Activated CD4-positive, alpha-beta memory T cell treated with anti-CD3 and anti-CD28 coated beads, Interleukin-2, amount 10 ng/mL, durations not matched to agents 7 days and 5 days (primary cell): ENCODE data around the gene NCOA7. TPM values are rescaled to one million over a fixed set of nuclear protein-coding genes. Genes with fewer than 3 reads are reported as not detected.

Source experiments
- CTCF ChIA-PET: fragments of 350-600 bp; sonication (Branson Sonifier 250); formaldehyde crosslinking; loops from one replicate; lab custom pipeline; 2021; ENCODE audit warnings: antibody characterized with exemption, inconsistent platforms; lab: Charles Lee
- POLR2A ChIA-PET: fragments of 350-600 bp; sonication (Branson Sonifier 250); formaldehyde crosslinking; loops from one replicate; lab custom pipeline; 2021; ENCODE audit warnings: antibody characterized with exemption; lab: Charles Lee
- DNase-seq: peaks from one replicate; pipeline ENCODE4 v3.0.0-alpha.2; 2020
- H3K27ac Mint-ChIP-seq: one replicate; pipeline ENCODE4 v1.8.0; 2021; ENCODE audit warnings: mild to moderate bottlenecking, mixed read lengths
- H3K27me3 Mint-ChIP-seq: one replicate; pipeline ENCODE4 v1.8.0; 2021; ENCODE audit warnings: mixed read lengths
- H3K36me3 Mint-ChIP-seq: one replicate; pipeline ENCODE4 v1.8.0; 2021; ENCODE audit warnings: low read depth, mixed read lengths
- H3K4me1 Mint-ChIP-seq: one replicate; pipeline ENCODE4 v1.8.0; 2021; ENCODE audit warnings: mixed read lengths
- H3K4me3 Mint-ChIP-seq: one replicate; pipeline ENCODE4 v1.8.0; 2021; ENCODE audit warnings: mild to moderate bottlenecking, mixed read lengths
- H3K9me3 Mint-ChIP-seq: one replicate; pipeline ENCODE4 v1.8.0; 2021; ENCODE audit warnings: mixed read lengths
- total RNA-seq, 2 experiments: library from RNA; stranded (reverse); gene quantifications; one replicate each; pipeline ENCODE4 v1.2.3, GENCODE V29; 2021

The NCOA7 gene
- total RNA-seq, 2 experiments from 2014 or later = 45.2 to 49.9 TPM

GRCh38 chr6:125953502-125953875, 162.7 kb downstream of the NCOA7 start:
- H3K9me3 Mint-ChIP-seq = no peaks in the 10 kb centered on the region
- CTCF ChIA-PET = interaction anchor here (0.8 to 9.6 kb wide), 8 partner anchors 8 to 172 kb away, joined by 3 to 231 read pairs (median 4); partner anchors contain the start of gene NCOA7
- no peak for DNase-seq
- no peaks in the 10 kb centered on the region for H3K27me3 Mint-ChIP-seq
- H3K4me1 Mint-ChIP-seq = peaks cover 8% of the 10 kb centered on the region
- no peak overlapping the region for H3K27ac Mint-ChIP-seq
- no peaks in the 10 kb centered on the region for H3K36me3 Mint-ChIP-seq
- POLR2A ChIA-PET = interaction anchor here (0.9 to 3.4 kb wide), 5 partner anchors 9 to 163 kb away, joined by 3 to 25 read pairs (median 3); partner anchors contain the start of gene NCOA7
- H3K4me3 Mint-ChIP-seq = no peak overlapping the region

GRCh38 chr6:125954735-125955339, 164.1 kb downstream of the NCOA7 start:
- H3K4me3 Mint-ChIP-seq = no peak overlapping the region

GRCh38 chr6:125955973-125956372, 165.2 kb downstream of the NCOA7 start:
- no peak for DNase-seq
- no peaks in the 10 kb centered on the region for H3K27me3 Mint-ChIP-seq
- H3K4me1 Mint-ChIP-seq = peaks cover 8% of the 10 kb centered on the region
- H3K9me3 Mint-ChIP-seq = no peaks in the 10 kb centered on the region
- peak overlapping the region; percentile 44 for H3K27ac Mint-ChIP-seq
- peaks cover 2% of the 10 kb centered on the region for H3K36me3 Mint-ChIP-seq
- H3K4me3 Mint-ChIP-seq = no peak overlapping the region
- ChIA-PET POLR2A (interaction anchor here (0.6 to 6.4 kb wide), 17 partner anchors 9 to 210 kb away, joined by 3 to 111 read pairs (median 4); partner anchors contain the start of genes NCOA7 and TRMT11), CTCF (interaction anchor here (0.5 to 9.6 kb wide), 67 partner anchors 9 to 654 kb away, joined by 3 to 231 read pairs (median 6); partner anchors contain the start of genes HDDC2, NCOA7 and TRMT11)

More at GRCh38 chr6:125954735-125955339, 164.1 kb downstream of the NCOA7 start:
- no peaks in the 10 kb centered on the region for H3K27me3 Mint-ChIP-seq
- POLR2A ChIA-PET = interaction anchor here (1.6 to 6.4 kb wide), 4 partner anchors 10 to 165 kb away, joined by 4 to 111 read pairs (median 24); partner anchors contain the start of genes NCOA7 and TRMT11
- H3K36me3 Mint-ChIP-seq = no peaks in the 10 kb centered on the region
- CTCF ChIA-PET = interaction anchor here (1.7 to 9.6 kb wide), 7 partner anchors 13 to 172 kb away, joined by 13 to 231 read pairs (median 41); partner anchors contain the start of gene NCOA7
- H3K27ac Mint-ChIP-seq = no peak overlapping the region
- H3K4me1 Mint-ChIP-seq = peaks cover 8% of the 10 kb centered on the region
- DNase-seq = no peak
- no peaks in the 10 kb centered on the region for H3K9me3 Mint-ChIP-seq

GRCh38 chr6:125956506-125957390, 166.0 kb downstream of the NCOA7 start, which contains the start of gene HINT3:
TSS of gene HINT3 (plus strand) at chr6:125956770. CDS start at chr6:125956978, 208 bp downstream.
- H3K36me3 Mint-ChIP-seq = peaks cover 2% of the 10 kb centered on the region
- no peaks in the 10 kb centered on the region for H3K9me3 Mint-ChIP-seq
- H3K4me1 Mint-ChIP-seq = peaks cover 8% of the 10 kb centered on the region
- peak; percentile 97 for DNase-seq
- H3K27ac Mint-ChIP-seq = peak within 1 kb of the TSS; percentile 44
- no peak within 1 kb of the TSS for H3K4me3 Mint-ChIP-seq
- no peaks in the 10 kb centered on the region for H3K27me3 Mint-ChIP-seq
- ChIA-PET POLR2A (interaction anchor here (0.6 to 6.4 kb wide), 23 partner anchors 8 to 211 kb away, joined by 3 to 111 read pairs (median 4); partner anchors contain the start of genes NCOA7 and TRMT11), CTCF (interaction anchor here (0.5 to 9.6 kb wide), 70 partner anchors 8 to 655 kb away, joined by 3 to 231 read pairs (median 6); partner anchors contain the start of genes HDDC2, NCOA7 and TRMT11)

GRCh38 chr6:125957391-125957693, 166.6 kb downstream of the NCOA7 start:
- peaks cover 8% of the 10 kb centered on the region for H3K4me1 Mint-ChIP-seq
- ChIA-PET CTCF (interaction anchor here (0.6 to 9.6 kb wide), 18 partner anchors 10 to 200 kb away, joined by 3 to 231 read pairs (median 16); partner anchors contain the start of genes NCOA7 and TRMT11), POLR2A (interaction anchor here (0.9 to 6.4 kb wide), 12 partner anchors 10 to 209 kb away, joined by 3 to 111 read pairs (median 5); partner anchors contain the start of genes NCOA7 and TRMT11)
- no peak overlapping the region for H3K27ac Mint-ChIP-seq
- no peaks in the 10 kb centered on the region for H3K27me3 Mint-ChIP-seq
- peaks cover 2% of the 10 kb centered on the region for H3K36me3 Mint-ChIP-seq
- no peaks in the 10 kb centered on the region for H3K9me3 Mint-ChIP-seq
- H3K4me3 Mint-ChIP-seq = no peak overlapping the region
- DNase-seq = no peak

GRCh38 chr6:125957845-125958244, 167.1 kb downstream of the NCOA7 start:
- H3K4me3 Mint-ChIP-seq = no peak overlapping the region
- CTCF ChIA-PET = interaction anchor here (1.0 to 9.6 kb wide), 12 partner anchors 10 to 179 kb away, joined by 3 to 231 read pairs (median 28); partner anchors contain the start of genes NCOA7 and TRMT11

GRCh38 chr6:125959041-125959440, 168.3 kb downstream of the NCOA7 start:
- ChIA-PET POLR2A (interaction anchor here (0.5 to 6.4 kb wide), 2 partner anchors 35 to 169 kb away, joined by 3 to 111 read pairs; partner anchors contain the start of gene NCOA7), CTCF (interaction anchor here (1.0 to 9.6 kb wide), 2 partner anchors 9 to 169 kb away, joined by 3 to 231 read pairs; partner anchors contain the start of gene NCOA7)
- Mint-ChIP-seq H3K27me3 (no peaks in the 10 kb centered on the region), H3K27ac (no peak overlapping the region), H3K36me3 (peaks cover 2% of the 10 kb centered on the region), H3K9me3 (no peaks in the 10 kb centered on the region), H3K4me3 (no peak overlapping the region), H3K4me1 (peaks cover 8% of the 10 kb centered on the region)
- no peak for DNase-seq

More at GRCh38 chr6:125957845-125958244, 167.1 kb downstream of the NCOA7 start:
- H3K36me3 Mint-ChIP-seq = peaks cover 2% of the 10 kb centered on the region
- no peaks in the 10 kb centered on the region for H3K27me3 Mint-ChIP-seq
- H3K9me3 Mint-ChIP-seq = no peaks in the 10 kb centered on the region
- no peak overlapping the region for H3K27ac Mint-ChIP-seq
- no peak for DNase-seq
- H3K4me1 Mint-ChIP-seq = peaks cover 8% of the 10 kb centered on the region
- POLR2A ChIA-PET = interaction anchor here (0.9 to 6.4 kb wide), 10 partner anchors 13 to 210 kb away, joined by 3 to 111 read pairs (median 6); partner anchors contain the start of genes NCOA7 and TRMT11

GRCh38 chr6:125961117-125961516, 170.4 kb downstream of the NCOA7 start:
- POLR2A ChIA-PET = interaction anchor here (1.1 to 2.8 kb wide), 2 partner anchors 10 to 171 kb away, joined by 4 to 12 read pairs; partner anchors contain the start of gene NCOA7
- no peaks in the 10 kb centered on the region for H3K9me3 Mint-ChIP-seq
- H3K36me3 Mint-ChIP-seq = peaks cover 2% of the 10 kb centered on the region
- no peak overlapping the region for H3K4me3 Mint-ChIP-seq
- H3K4me1 Mint-ChIP-seq = peaks cover 1% of the 10 kb centered on the region
- CTCF ChIA-PET = interaction anchor here (1.0 to 1.3 kb wide), 2 partner anchors 13 to 179 kb away, joined by 3 to 4 read pairs; no protein-coding TSS in a partner anchor
- H3K27me3 Mint-ChIP-seq = no peaks in the 10 kb centered on the region
- DNase-seq = no peak
- no peak overlapping the region for H3K27ac Mint-ChIP-seq

GRCh38 chr6:125962900-125963497, 172.2 kb downstream of the NCOA7 start:
- DNase-seq = no peak
- POLR2A ChIA-PET = interaction anchor here (2.8 kb wide), 1 partner anchor 173 kb away, joined by 12 read pairs; the partner anchor contains the start of gene NCOA7
- no peak overlapping the region for H3K4me3 Mint-ChIP-seq
- no peaks in the 10 kb centered on the region for H3K4me1 Mint-ChIP-seq
- CTCF ChIA-PET = interaction anchor here (1.3 kb wide), 1 partner anchor 172 kb away, joined by 3 read pairs; the partner anchor contains the start of gene NCOA7
- H3K27me3 Mint-ChIP-seq = no peaks in the 10 kb centered on the region
- peaks cover 5% of the 10 kb centered on the region for H3K36me3 Mint-ChIP-seq
- no peak overlapping the region for H3K27ac Mint-ChIP-seq
- H3K9me3 Mint-ChIP-seq = no peaks in the 10 kb centered on the region

GRCh38 chr6:125963817-125964216, 173.1 kb downstream of the NCOA7 start:
- CTCF ChIA-PET = interaction anchor here (1.4 to 1.8 kb wide), 2 partner anchors 8 to 172 kb away, joined by 3 to 8 read pairs; no protein-coding TSS in a partner anchor
- H3K9me3 Mint-ChIP-seq = no peaks in the 10 kb centered on the region
- H3K27me3 Mint-ChIP-seq = no peaks in the 10 kb centered on the region
- H3K27ac Mint-ChIP-seq = no peak overlapping the region
- DNase-seq = no peak
- no peak overlapping the region for H3K4me3 Mint-ChIP-seq
- no peaks in the 10 kb centered on the region for H3K4me1 Mint-ChIP-seq
- POLR2A ChIA-PET = interaction anchor here (1.3 to 2.8 kb wide), 2 partner anchors 22 to 174 kb away, joined by 3 to 12 read pairs; partner anchors contain the start of gene NCOA7
- H3K36me3 Mint-ChIP-seq = peaks cover 13% of the 10 kb centered on the region

- Mint-ChIP-seq H3K4me3 (no peak overlapping the region), H3K9me3 (no peaks in the 10 kb centered on the region), H3K4me1 (no peaks in the 10 kb centered on the region), H3K27ac (no peak overlapping the region), H3K36me3 (peaks cover 19% of the 10 kb centered on the region), H3K27me3 (no peaks in the 10 kb centered on the region)
- no peak for DNase-seq
- POLR2A ChIA-PET = no interaction called here
- CTCF ChIA-PET = no interaction called here
These were observed 175.8 kb downstream of the NCOA7 start for GRCh38 chr6:125966569-125966968.
